Measurements from ENCODE around the gene ZNF774.

DNA sequence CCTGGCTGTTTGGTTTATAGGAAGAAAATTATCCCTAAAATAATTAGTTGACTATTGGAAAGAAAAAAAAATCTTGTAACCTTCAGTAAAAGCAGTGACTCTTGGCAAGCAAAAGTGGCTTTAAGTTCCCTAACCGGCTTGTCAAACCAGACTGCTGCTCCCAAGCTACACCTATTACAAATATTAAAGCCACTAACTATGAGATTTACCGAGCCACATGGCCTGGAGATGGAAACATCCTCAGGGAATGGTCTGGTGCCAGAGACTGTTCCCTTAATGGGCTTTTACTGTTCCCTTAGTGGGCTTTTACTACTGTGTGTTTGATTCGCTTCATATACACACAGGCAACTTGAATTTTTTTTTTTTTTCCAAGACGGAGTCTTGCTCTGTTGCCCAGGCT is 35.9 kb upstream of the ZNF774 start:
- TF ChIP-seq, protein P1, sequence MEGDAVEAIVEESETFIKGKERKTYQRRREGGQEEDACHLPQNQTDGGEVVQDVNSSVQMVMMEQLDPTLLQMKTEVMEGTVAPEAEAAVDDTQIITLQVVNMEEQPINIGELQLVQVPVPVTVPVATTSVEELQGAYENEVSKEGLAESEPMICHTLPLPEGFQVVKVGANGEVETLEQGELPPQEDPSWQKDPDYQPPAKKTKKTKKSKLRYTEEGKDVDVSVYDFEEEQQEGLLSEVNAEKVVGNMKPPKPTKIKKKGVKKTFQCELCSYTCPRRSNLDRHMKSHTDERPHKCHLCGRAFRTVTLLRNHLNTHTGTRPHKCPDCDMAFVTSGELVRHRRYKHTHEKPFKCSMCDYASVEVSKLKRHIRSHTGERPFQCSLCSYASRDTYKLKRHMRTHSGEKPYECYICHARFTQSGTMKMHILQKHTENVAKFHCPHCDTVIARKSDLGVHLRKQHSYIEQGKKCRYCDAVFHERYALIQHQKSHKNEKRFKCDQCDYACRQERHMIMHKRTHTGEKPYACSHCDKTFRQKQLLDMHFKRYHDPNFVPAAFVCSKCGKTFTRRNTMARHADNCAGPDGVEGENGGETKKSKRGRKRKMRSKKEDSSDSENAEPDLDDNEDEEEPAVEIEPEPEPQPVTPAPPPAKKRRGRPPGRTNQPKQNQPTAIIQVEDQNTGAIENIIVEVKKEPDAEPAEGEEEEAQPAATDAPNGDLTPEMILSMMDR (IDR thresholded peaks at IDR 0.05), result no peak
- TF ChIP-seq POLR2A (IDR thresholded peaks at IDR 0.05), result no peak

Data from ovary (tissue), 3 donors.